GM12878 (cell line): ENCODE results near the gene AP1M2. TPM values are rescaled to one million over a fixed set of nuclear protein-coding genes. Genes with fewer than 3 reads are reported as not detected.

ENCODE experiments used
- BACH1 ChIP-seq: fragments of 450-650 bp; IDR thresholded peaks from 2 replicates; pipeline ENCODE4 v1.6.1; 2017; ENCODE audit warnings: mild to moderate bottlenecking, borderline replicate concordance
- CHD2 ChIP-seq: IDR thresholded peaks from 2 replicates; pipeline ENCODE4 v1.6.1; 2011; ENCODE audit warnings: low read depth, low read length, improper control_type of control experiment, borderline replicate concordance
- EED ChIP-seq: sonication (generic); IDR thresholded peaks from 2 replicates; pipeline ENCODE4 v1.6.1; 2016; ENCODE audit warnings: antibody characterized with exemption, low read depth
- IRF4 ChIP-seq: IDR thresholded peaks from 2 replicates; pipeline ENCODE4 v1.6.1; 2011; ENCODE audit warnings: low read depth, low read length
- SMAD5 ChIP-seq: IDR thresholded peaks from 2 replicates; pipeline ENCODE4 v1.6.1; 2016; ENCODE audit warnings: antibody characterized with exemption, low read depth
- SP1 ChIP-seq: IDR thresholded peaks from one replicate; pipeline ENCODE4 v1.6.1; 2011; ENCODE audit warnings: low read depth, low read length
- TCF12 ChIP-seq: IDR thresholded peaks from 2 replicates; pipeline ENCODE4 v1.6.1; 2011; ENCODE audit warnings: low read depth, mild to moderate bottlenecking, low read length
- polyA plus RNA-seq, 11 experiments: library from polyadenylated mRNA; depleted of rRNA in 4 of 11; unstranded in 6 of 11; stranded (reverse) in 5 of 11; fragments of >200 nt; fragmentation: Nextera tagmentation in 4 of 11; fragmentation: Illumina TruSeq in 1 of 11; extraction: Ambion mirVana in 4 of 11; extraction: Trizol in 1 of 11; gene quantifications; 1 replicate in 1 of 11; 2 replicates in 10 of 11; pipeline versions ENCODE4 v1.2.1 to v1.2.3, GENCODE V29; 2011 to 2016; ENCODE audit warnings: inconsistent platforms in 2 of 11, missing spikeins in 2 of 11, low read depth in 1 of 11
- total RNA-seq, 4 experiments: library from RNA; depleted of rRNA in 3 of 4; stranded (reverse); fragments of >200 nt in 3 of 4; fragmentation: Illumina TruSeq in 1 of 4; extraction: Trizol in 1 of 4; gene quantifications; 2 replicates each; pipeline versions ENCODE4 v1.2.1 to v1.2.3, GENCODE V29; 2013 to 2021
- TF ChIP-seq, protein P1 (sequence below): fragments of 450-650 bp; formaldehyde crosslinking; IDR thresholded peaks from 2 replicates; pipeline ENCODE4 v1.4.0; 2022; ENCODE audit warnings: mild to moderate bottlenecking, moderate library complexity

Gene AP1M2
- total and polyA plus RNA-seq, 10 of the 15 experiments (the other 5 are each of a cell fraction or from before 2014, with no cell fraction given): 0.72 TPM; not detected in 9

GRCh38 chr19:10603873-10604459 lies 16.9 kb upstream of the AP1M2 start (continued):
- TF ChIP-seq EED: no peak
- TF ChIP-seq BACH1: no peak
- TF ChIP-seq, protein P1, sequence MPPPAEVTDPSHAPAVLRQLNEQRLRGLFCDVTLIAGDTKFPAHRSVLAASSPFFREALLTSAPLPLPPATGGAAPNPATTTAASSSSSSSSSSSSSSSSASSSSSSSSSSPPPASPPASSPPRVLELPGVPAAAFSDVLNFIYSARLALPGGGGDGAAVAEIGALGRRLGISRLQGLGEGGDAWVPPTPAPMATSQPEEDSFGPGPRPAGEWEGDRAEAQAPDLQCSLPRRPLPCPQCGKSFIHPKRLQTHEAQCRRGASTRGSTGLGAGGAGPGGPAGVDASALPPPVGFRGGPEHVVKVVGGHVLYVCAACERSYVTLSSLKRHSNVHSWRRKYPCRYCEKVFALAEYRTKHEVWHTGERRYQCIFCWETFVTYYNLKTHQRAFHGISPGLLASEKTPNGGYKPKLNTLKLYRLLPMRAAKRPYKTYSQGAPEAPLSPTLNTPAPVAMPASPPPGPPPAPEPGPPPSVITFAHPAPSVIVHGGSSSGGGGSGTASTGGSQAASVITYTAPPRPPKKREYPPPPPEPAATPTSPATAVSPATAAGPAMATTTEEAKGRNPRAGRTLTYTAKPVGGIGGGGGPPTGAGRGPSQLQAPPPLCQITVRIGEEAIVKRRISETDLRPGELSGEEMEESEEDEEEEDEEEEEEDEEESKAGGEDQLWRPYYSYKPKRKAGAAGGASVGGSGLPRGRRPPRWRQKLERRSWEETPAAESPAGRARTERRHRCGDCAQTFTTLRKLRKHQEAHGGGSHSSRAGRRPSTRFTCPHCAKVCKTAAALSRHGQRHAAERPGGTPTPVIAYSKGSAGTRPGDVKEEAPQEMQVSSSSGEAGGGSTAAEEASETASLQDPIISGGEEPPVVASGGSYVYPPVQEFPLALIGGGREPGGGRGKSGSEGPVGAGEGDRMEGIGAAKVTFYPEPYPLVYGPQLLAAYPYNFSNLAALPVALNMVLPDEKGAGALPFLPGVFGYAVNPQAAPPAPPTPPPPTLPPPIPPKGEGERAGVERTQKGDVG (CRISPR knock-in tag): no peak
- no peak for TF ChIP-seq SMAD5
- no peak for TF ChIP-seq CHD2
- 0 out of 2 replicates have a peak, but pooled peaks have one; percentile 18 for TF ChIP-seq TCF12
- no peak for TF ChIP-seq SP1
- no peak for TF ChIP-seq IRF4
